H1 (cell line): ENCODE results near the gene CCDC184. TPM values are rescaled to one million over a fixed set of nuclear protein-coding genes. Genes with fewer than 3 reads are reported as not detected.

Experiments
- CTCF ChIA-PET: fragments of 300-600 bp; sonication (Branson Sonifier 250); formaldehyde crosslinking; loops from one replicate; lab custom pipeline; 2021; ENCODE audit not compliant: partially characterized antibody; lab: Charles Lee
- POLR2A ChIA-PET: fragments of 300-600 bp; sonication (Branson Sonifier 250); formaldehyde crosslinking; loops from one replicate; lab custom pipeline; 2021; ENCODE audit warnings: inconsistent platforms; ENCODE audit not compliant: partially characterized antibody; lab: Charles Lee
- DNase-seq, 2 experiments: peaks; one replicate each; pipeline versions ENCODE4 v3.0.0 to v3.0.0-alpha.2; 2010 to 2022; ENCODE audit warnings: low spot score in 2 of 2, low read depth in 1 of 2, mixed read lengths in 1 of 2
- FAIRE-seq: peaks from 2 replicates; lab custom pipeline; 2011; peaks lifted over from hg19 to GRCh38; lab: Jason Lieb, UNC
- H2AFZ ChIP-seq: 2 replicates; pipeline ENCODE4 v1.8.1; 2012; ENCODE audit warnings: low read length, inconsistent platforms
- H2AK5ac ChIP-seq: 2 replicates; pipeline ENCODE4 v1.6.1; 2013; ENCODE audit warnings: low read depth, low read length
- H2BK120ac ChIP-seq: replicated peaks from 2 replicates; pipeline ENCODE3; 2013; ENCODE audit warnings: low read depth, low read length, inconsistent platforms
- H2BK12ac ChIP-seq: 2 replicates; pipeline ENCODE4 v1.6.1; 2013; ENCODE audit warnings: low read depth, low read length
- H2BK15ac ChIP-seq: 2 replicates; pipeline ENCODE4 v1.6.1; 2013; ENCODE audit warnings: low read length
- H2BK20ac ChIP-seq: 2 replicates; pipeline ENCODE4 v1.6.1; 2013; ENCODE audit warnings: low read length
- H2BK5ac ChIP-seq: 2 replicates; pipeline ENCODE4 v1.6.1; 2013; ENCODE audit warnings: low read depth, low read length
- H3K14ac ChIP-seq: 2 replicates; pipeline ENCODE4 v1.6.1; 2013; ENCODE audit warnings: inconsistent platforms; ENCODE audit not compliant: insufficient read length
- H3K18ac ChIP-seq: 2 replicates; pipeline ENCODE4 v1.6.1; 2013; ENCODE audit warnings: low read length; ENCODE audit errors: extremely low read depth
- H3K23ac ChIP-seq: 2 replicates; pipeline ENCODE4 v1.6.1; 2013; ENCODE audit warnings: inconsistent platforms; ENCODE audit not compliant: insufficient read length
- H3K23me2 ChIP-seq: 2 replicates; pipeline ENCODE4 v1.6.1; 2013; ENCODE audit warnings: low read depth, low read length
- H3K27ac ChIP-seq: 2 replicates; pipeline ENCODE4 v1.6.1; 2011; ENCODE audit warnings: low read depth, low read length, inconsistent platforms
- H3K27me3 ChIP-seq, 4 experiments: replicated peaks in 1 of 4; 1 replicate in 1 of 4; 2 replicates in 3 of 4; pipeline versions ENCODE4 v1.6.1 to v1.8.1; 2011 to 2013; ENCODE audit warnings: low read length in 3 of 4, mild to moderate bottlenecking in 3 of 4, inconsistent platforms in 2 of 4, mixed read lengths in 2 of 4, moderate library complexity in 1 of 4; ENCODE audit not compliant: control insufficient read depth in 3 of 4, insufficient read depth in 3 of 4; ENCODE audit errors: extremely low read depth in 1 of 4
- H3K36me3 ChIP-seq, 4 experiments: 2 replicates each; pipeline versions ENCODE4 v1.6.1 to v1.8.1; 2011 to 2013; ENCODE audit warnings: mild to moderate bottlenecking in 4 of 4, low read length in 3 of 4, moderate library complexity in 2 of 4, control low read depth in 1 of 4, inconsistent platforms in 1 of 4; ENCODE audit not compliant: insufficient read depth in 4 of 4, control insufficient read depth in 2 of 4
- H3K4ac ChIP-seq: replicated peaks from 2 replicates; pipeline ENCODE3; 2013; ENCODE audit warnings: low read length, low read depth, mixed read lengths, inconsistent platforms; ENCODE audit not compliant: insufficient read length
- H3K4me1 ChIP-seq, 4 experiments: replicated peaks in 1 of 4; 1 replicate in 1 of 4; 2 replicates in 3 of 4; pipeline versions ENCODE4 v1.6.1 to v1.8.1; 2011 to 2013; ENCODE audit warnings: low read length in 3 of 4, inconsistent platforms in 2 of 4, mixed read lengths in 1 of 4; ENCODE audit not compliant: insufficient read depth in 4 of 4, control insufficient read depth in 3 of 4
- H3K4me2 ChIP-seq, 2 experiments: 2 replicates each; pipeline versions ENCODE4 v1.6.1 to v1.8.1; 2011 to 2013; ENCODE audit warnings: low read depth in 2 of 2, low read length in 2 of 2, control low read depth in 1 of 2, inconsistent platforms in 1 of 2, mild to moderate bottlenecking in 1 of 2; ENCODE audit not compliant: insufficient read depth in 1 of 2
- H3K4me3 ChIP-seq, 4 experiments: fragments of 200-600, 300-600 bp in 1 of 4; sonication (generic), shearing (Covaris generic), sonication (Bioruptor Twin) in 1 of 4; 2 replicates each; pipeline versions ENCODE4 v1.5.1 to v1.8.1; 2011 to 2016; ENCODE audit warnings: low read length in 4 of 4, low read depth in 3 of 4, control low read depth in 2 of 4, inconsistent platforms in 2 of 4, mild to moderate bottlenecking in 2 of 4, mixed read lengths in 1 of 4, moderate library complexity in 1 of 4; ENCODE audit not compliant: insufficient read depth in 2 of 4; ENCODE audit errors: extremely low read depth in 1 of 4
- H3K56ac ChIP-seq: replicated peaks from 2 replicates; pipeline ENCODE3; 2013; ENCODE audit warnings: low read depth, mild to moderate bottlenecking, mixed read lengths, low read length, inconsistent platforms; ENCODE audit not compliant: insufficient read length
- H3K79me1 ChIP-seq: 2 replicates; pipeline ENCODE4 v1.6.1; 2013; ENCODE audit warnings: low read depth, low read length, control low read depth
- H3K79me2 ChIP-seq, 2 experiments: 2 replicates each; pipeline versions ENCODE4 v1.6.1 to v1.8.1; 2012 to 2013; ENCODE audit warnings: low read length in 2 of 2, mild to moderate bottlenecking in 2 of 2, inconsistent platforms in 1 of 2; ENCODE audit not compliant: insufficient read depth in 2 of 2, control insufficient read depth in 1 of 2
- H3K9ac ChIP-seq, 4 experiments: replicated peaks in 1 of 4; 1 replicate in 1 of 4; 2 replicates in 3 of 4; pipeline versions ENCODE4 v1.6.1 to v1.8.1; 2011 to 2013; ENCODE audit warnings: low read depth in 3 of 4, low read length in 3 of 4, control low read depth in 2 of 4, mild to moderate bottlenecking in 2 of 4, moderate library complexity in 2 of 4, inconsistent platforms in 1 of 4; ENCODE audit errors: extremely low read depth in 1 of 4
- H3K9me3 ChIP-seq, 2 experiments: 2 replicates each; pipeline versions ENCODE4 v1.6.1 to v1.8.1; 2012 to 2013; ENCODE audit warnings: mild to moderate bottlenecking in 2 of 2, moderate library complexity in 2 of 2, control low read depth in 1 of 2, inconsistent platforms in 1 of 2, low read depth in 1 of 2, low read length in 1 of 2, mixed read lengths in 1 of 2; ENCODE audit not compliant: insufficient read depth in 2 of 2
- H4K20me1 ChIP-seq, 2 experiments: replicated peaks in 1 of 2; 2 replicates each; pipeline versions ENCODE3 to v1.8.1; 2011 to 2013; ENCODE audit warnings: inconsistent platforms in 2 of 2, low read length in 2 of 2, mild to moderate bottlenecking in 1 of 2; ENCODE audit not compliant: insufficient read depth in 2 of 2, control insufficient read depth in 1 of 2
- H4K5ac ChIP-seq: 2 replicates; pipeline ENCODE4 v1.6.1; 2013; ENCODE audit warnings: low read length, low read depth, mixed read lengths, inconsistent platforms; ENCODE audit not compliant: insufficient read length
- H4K8ac ChIP-seq: 2 replicates; pipeline ENCODE4 v1.8.0; 2013; ENCODE audit warnings: mild to moderate bottlenecking, moderate library complexity, low read length, inconsistent platforms; ENCODE audit not compliant: insufficient read depth; ENCODE audit errors: extremely low read depth
- H4K91ac ChIP-seq: replicated peaks from 2 replicates; pipeline ENCODE3; 2013; ENCODE audit warnings: low read length, mixed read lengths, inconsistent platforms; ENCODE audit not compliant: insufficient read length
- CHD1 ChIP-seq: IDR thresholded peaks from 2 replicates; pipeline ENCODE4 v1.6.1; 2012; ENCODE audit warnings: low read depth, low read length, improper control_type of control experiment
- EGR1 ChIP-seq: IDR thresholded peaks from 2 replicates; pipeline ENCODE4 v1.6.1; 2011; ENCODE audit warnings: low read depth, low read length, borderline replicate concordance
- JUND ChIP-seq: IDR thresholded peaks from 2 replicates; pipeline ENCODE4 v1.6.1; 2011; ENCODE audit warnings: mild to moderate bottlenecking, improper control_type of control experiment, low read length
- KDM5A ChIP-seq: fragments of 200-600 bp; IDR thresholded peaks from 2 replicates; pipeline ENCODE4 v1.7.1; 2012; ENCODE audit warnings: mild to moderate bottlenecking, low read length, inconsistent platforms, mixed read lengths
- MAFK ChIP-seq: IDR thresholded peaks from 2 replicates; pipeline ENCODE4 v1.6.1; 2012; ENCODE audit warnings: low read depth, mild to moderate bottlenecking, improper control_type of control experiment, low read length
- NRF1 ChIP-seq: IDR thresholded peaks from 2 replicates; pipeline ENCODE4 v1.6.1; 2011; ENCODE audit warnings: mild to moderate bottlenecking, low read depth, low read length, improper control_type of control experiment
- PHF8 ChIP-seq: fragments of 200-600 bp; sonication (generic); conservative IDR thresholded peaks from 2 replicates; pipeline ENCODE4 v1.7.1; 2012; ENCODE audit warnings: low read depth, mild to moderate bottlenecking, inconsistent platforms, low read length, moderate library complexity
- RFX5 ChIP-seq: IDR thresholded peaks from 2 replicates; pipeline ENCODE4 v1.6.1; 2011; ENCODE audit warnings: low read depth, low read length, improper control_type of control experiment, borderline replicate concordance
- SAP30 ChIP-seq: fragments of 300-600 bp; sonication (generic); IDR thresholded peaks from 2 replicates; pipeline ENCODE4 v1.7.1; 2012; ENCODE audit warnings: low read length, moderate library complexity, mild to moderate bottlenecking, inconsistent platforms; ENCODE audit not compliant: insufficient read depth, insufficient replicate concordance
- SIRT6 ChIP-seq: IDR thresholded peaks from one replicate; pipeline ENCODE4 v1.7.1; 2012; ENCODE audit warnings: low read length, inconsistent platforms
- SP2 ChIP-seq: IDR thresholded peaks from 2 replicates; pipeline ENCODE4 v1.6.1; 2012; ENCODE audit warnings: mild to moderate bottlenecking, low read length, inconsistent platforms
- SRF ChIP-seq: IDR thresholded peaks from 2 replicates; pipeline ENCODE4 v1.6.1; 2011; ENCODE audit warnings: mild to moderate bottlenecking, low read depth, low read length, moderate library complexity
- TBP ChIP-seq: IDR thresholded peaks from 2 replicates; pipeline ENCODE4 v1.6.1; 2011; ENCODE audit warnings: low read depth, low read length, improper control_type of control experiment
- YY1 ChIP-seq: IDR thresholded peaks from 2 replicates; pipeline ENCODE4 v1.6.1; 2011; ENCODE audit warnings: low read depth, mild to moderate bottlenecking, low read length
- WGBS, 2 experiments: shearing (Covaris generic) in 1 of 2; methylation state at CpG; one replicate each; pipeline versions ENCODE4 v1.1.6 to v1.1.7; 2013 to 2015; ENCODE audit warnings: low lambda C conversion rate in 2 of 2, mixed read lengths in 2 of 2, inconsistent platforms in 1 of 2, low coverage in 1 of 2, missing lambda C conversion rate in 1 of 2; ENCODE audit not compliant: insufficient replicate concordance in 2 of 2, insufficient coverage in 1 of 2, insufficient read length in 1 of 2; ENCODE audit errors: extremely low coverage in 1 of 2, missing lambda C conversion rate in 1 of 2; 5-methylcytosine and 5-hydroxymethylcytosine counted together
- polyA plus RNA-seq, 7 experiments: library from polyadenylated mRNA; depleted of rRNA in 3 of 7; stranded (reverse) in 5 of 7; unstranded in 2 of 7; fragments of >200 nt in 5 of 7; fragments of 200-250 nt in 2 of 7; gene quantifications; 1 replicate in 5 of 7; 2 replicates in 1 of 7; 4 replicates in 1 of 7; pipeline versions ENCODE4 v1.2.1 to v1.2.3, GENCODE V29; 2011 to 2013; ENCODE audit warnings: missing spikeins in 2 of 7, mixed read lengths in 2 of 7
- total RNA-seq: library from RNA; stranded (reverse); fragmentation: NEBNext Ultra II Directional; extraction: Animal tissue kit (Norgen Biotek cat#: 25700); gene quantifications from 2 replicates; pipeline ENCODE4 v1.2.1, GENCODE V29; 2021

CCDC184 gene
- total and polyA plus RNA-seq, 2 of the 8 experiments (the other 6 are each of a cell fraction or from before 2014, with no cell fraction given) = 2.2 to 3.0 TPM

- Histone ChIP-seq H3K56ac (no peak overlapping the region), H2BK15ac (no peak overlapping the region), H3K36me3 (no peaks in the 10 kb centered on the region), H3K4me2 (no peak overlapping the region), H3K23ac (no peak overlapping the region), H3K18ac (no peak overlapping the region), H4K20me1 (no peaks in the 10 kb centered on the region), H4K91ac (no peak overlapping the region), H3K27ac (no peak overlapping the region), H3K14ac (no peak overlapping the region), H2BK20ac (no peak overlapping the region), H3K4me1 (peaks cover 0 to 2% (median 2%) of the 10 kb centered on the region in 4 experiments; a peak in 2 of 7 replicates), H3K79me1 (no peaks in the 10 kb centered on the region), H2AK5ac (no peak overlapping the region), H3K4ac (no peak overlapping the region), H3K4me3 (no peak overlapping the region), H3K9me3 (no peaks in the 10 kb centered on the region), H2BK12ac (no peak overlapping the region), H2BK5ac (no peak overlapping the region), H3K23me2 (peaks cover 11% of the 10 kb centered on the region), H2BK120ac (no peak overlapping the region), H4K5ac (no peak overlapping the region), H2AFZ (no peak overlapping the region), H3K27me3 (0 out of 7 replicates have a peak, but pooled peaks cover 0 to 1% (median 0%) of the 10 kb centered on the region in 4 experiments), H4K8ac (no peak overlapping the region), H3K79me2 (no peaks in the 10 kb centered on the region), H3K9ac (no peak overlapping the region)
- DNase-seq = no peak
- ChIA-PET CTCF (interaction anchor here (1.1 to 1.4 kb wide), 2 partner anchors 93 to 323 kb away, joined by 3 read pairs; no protein-coding TSS in a partner anchor), POLR2A (interaction anchor here (0.6 kb wide), 1 partner anchor 41 kb away, joined by 4 read pairs; no protein-coding TSS in a partner anchor)
- FAIRE-seq = no peak
- 87% methylated on average over 2 of the region's 2 CpGs; no CpG with 5 or more reads in 1 of the 2 experiments for WGBS, 2 experiments
- TF ChIP-seq TBP (no peak), JUND (no peak), NRF1 (no peak), EGR1 (no peak), KDM5A (no peak), PHF8 (no peak), CHD1 (no peak), SRF (no peak), SAP30 (no peak), MAFK (no peak), RFX5 (no peak), YY1 (no peak), SP2 (no peak), SIRT6 (no peak)
Measured at GRCh38 chr12:48193623-48194022, 10.2 kb downstream of the CCDC184 start.
